ENCODE results near the gene LRRC3B.

LRRC3B gene

DNA sequence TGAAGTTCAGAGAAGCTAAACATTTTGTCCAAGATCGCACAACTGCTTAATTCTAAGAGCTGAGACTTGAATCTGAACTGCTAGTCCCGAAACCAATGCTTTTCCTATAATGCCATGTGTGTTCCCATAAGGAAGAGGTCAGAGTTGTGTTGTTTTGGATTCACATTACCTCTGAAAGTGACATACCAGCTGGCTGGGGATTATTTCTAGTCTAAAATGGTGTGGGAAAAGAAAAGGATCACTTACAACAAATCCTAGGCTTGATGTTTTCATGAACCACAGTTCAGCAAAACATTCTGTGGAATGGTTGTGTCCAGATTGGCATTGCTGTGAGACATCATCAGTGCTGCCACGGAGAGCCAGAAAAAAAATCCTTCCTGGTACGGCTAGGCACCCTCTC lies 35.0 kb upstream of the LRRC3B start:
- H3K9me2 ChIP-seq (replicated peaks; ENCODE audit: low read depth, low read length): no peaks in the 10 kb centered on the region
- TF ChIP-seq EZH2phosphoT487 (IDR thresholded peaks at IDR 0.05; ENCODE audit: borderline replicate concordance): no peak
- no peak for TF ChIP-seq CTCF (conservative IDR thresholded peaks at IDR 0.05; ENCODE audit: low read length)
- H3K4me2 ChIP-seq (ENCODE audit: low read depth, low read length, poor library complexity, severe bottlenecking): no peak overlapping the region
- no peak overlapping the region for H3K9ac ChIP-seq (ENCODE audit: low read depth, low read length, poor library complexity, severe bottlenecking)
- H3K9me3 ChIP-seq (ENCODE audit: insufficient read depth, low read depth, low read length): no peaks in the 10 kb centered on the region
- no peak overlapping the region for H2AFZ ChIP-seq (ENCODE audit: low read length)
- no peaks in the 10 kb centered on the region for H3K4me1 ChIP-seq (ENCODE audit: insufficient read depth, low read length, poor library complexity, severe bottlenecking)
- H3F3A ChIP-seq (ENCODE audit: low read depth): no peaks in the 10 kb centered on the region
- no peaks in the 10 kb centered on the region for H3K36me3 ChIP-seq (ENCODE audit: insufficient read depth, low read length)
- no peak overlapping the region for H3K4me3 ChIP-seq (ENCODE audit: low read length, poor library complexity, severe bottlenecking)
- H3K79me2 ChIP-seq (ENCODE audit: insufficient read depth, low read length): no peaks in the 10 kb centered on the region
- H4K20me1 ChIP-seq (ENCODE audit: insufficient read depth, low read length, poor library complexity, severe bottlenecking): no peaks in the 10 kb centered on the region
- no peaks in the 10 kb centered on the region for H3K27me3 ChIP-seq (ENCODE audit: insufficient read depth, low read length, poor library complexity, severe bottlenecking)

- Histone ChIP-seq H3K9ac (ENCODE audit: low read depth, low read length, poor library complexity, severe bottlenecking) (no peak overlapping the region), H3F3A (ENCODE audit: low read depth) (no peaks in the 10 kb centered on the region), H3K9me3 (ENCODE audit: insufficient read depth, low read depth, low read length) (no peaks in the 10 kb centered on the region), H3K4me3 (ENCODE audit: low read length, poor library complexity, severe bottlenecking) (no peak overlapping the region), H3K27me3 (ENCODE audit: insufficient read depth, low read length, poor library complexity, severe bottlenecking) (no peaks in the 10 kb centered on the region), H3K79me2 (ENCODE audit: insufficient read depth, low read length) (no peaks in the 10 kb centered on the region), H2AFZ (ENCODE audit: low read length) (no peak overlapping the region), H3K36me3 (ENCODE audit: insufficient read depth, low read length) (no peaks in the 10 kb centered on the region), H3K4me2 (ENCODE audit: low read depth, low read length, poor library complexity, severe bottlenecking) (no peak overlapping the region), H3K9me2 (replicated peaks; ENCODE audit: low read depth, low read length) (no peaks in the 10 kb centered on the region), H3K4me1 (ENCODE audit: insufficient read depth, low read length, poor library complexity, severe bottlenecking) (no peaks in the 10 kb centered on the region), H4K20me1 (ENCODE audit: insufficient read depth, low read length, poor library complexity, severe bottlenecking) (no peaks in the 10 kb centered on the region)
- TF ChIP-seq EZH2phosphoT487 (IDR thresholded peaks at IDR 0.05; ENCODE audit: borderline replicate concordance) (no peak), CTCF (conservative IDR thresholded peaks at IDR 0.05; ENCODE audit: low read length) (no peak)
Measured at GRCh38 chr3:26588931-26589330, 33.6 kb upstream of the LRRC3B start.

DNA sequence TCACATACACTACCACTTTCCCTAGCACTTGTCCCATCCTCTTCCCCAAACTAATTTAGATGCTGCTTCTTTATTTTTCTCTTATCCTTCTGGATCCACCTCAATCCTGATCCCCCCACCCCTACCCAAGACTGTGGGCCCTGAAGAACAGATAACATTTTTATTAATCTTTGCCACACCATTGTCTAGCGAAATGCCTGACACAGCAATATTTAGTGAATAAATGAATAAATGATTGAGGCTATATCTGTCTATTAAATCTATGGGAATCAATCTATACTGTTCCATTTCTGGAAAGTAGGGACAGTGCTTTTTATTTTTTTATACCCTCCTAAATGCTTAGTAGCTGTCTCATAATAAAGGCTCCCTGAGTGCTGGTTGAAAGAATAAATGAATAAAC lies 32.9 kb upstream of the LRRC3B start:
- H3F3A ChIP-seq (ENCODE audit: low read depth): no peaks in the 10 kb centered on the region
- H3K9me2 ChIP-seq (replicated peaks; ENCODE audit: low read depth, low read length): no peaks in the 10 kb centered on the region
- H3K4me1 ChIP-seq (ENCODE audit: insufficient read depth, low read length, poor library complexity, severe bottlenecking): no peaks in the 10 kb centered on the region
- H3K4me2 ChIP-seq (ENCODE audit: low read depth, low read length, poor library complexity, severe bottlenecking): no peak overlapping the region
- H4K20me1 ChIP-seq (ENCODE audit: insufficient read depth, low read length, poor library complexity, severe bottlenecking): no peaks in the 10 kb centered on the region
- H3K4me3 ChIP-seq (ENCODE audit: low read length, poor library complexity, severe bottlenecking): no peak overlapping the region
- no peak for TF ChIP-seq CTCF (conservative IDR thresholded peaks at IDR 0.05; ENCODE audit: low read length)
- no peak for TF ChIP-seq EZH2phosphoT487 (IDR thresholded peaks at IDR 0.05; ENCODE audit: borderline replicate concordance)
- no peak overlapping the region for H2AFZ ChIP-seq (ENCODE audit: low read length)
- no peak overlapping the region for H3K9ac ChIP-seq (ENCODE audit: low read depth, low read length, poor library complexity, severe bottlenecking)
- no peaks in the 10 kb centered on the region for H3K9me3 ChIP-seq (ENCODE audit: insufficient read depth, low read depth, low read length)
- H3K27me3 ChIP-seq (ENCODE audit: insufficient read depth, low read length, poor library complexity, severe bottlenecking): no peaks in the 10 kb centered on the region
- no peaks in the 10 kb centered on the region for H3K36me3 ChIP-seq (ENCODE audit: insufficient read depth, low read length)
- no peaks in the 10 kb centered on the region for H3K79me2 ChIP-seq (ENCODE audit: insufficient read depth, low read length)
